K562 (cell line): ENCODE measurements around the gene PCBP2. TPM values are rescaled to one million over a fixed set of nuclear protein-coding genes. Genes with fewer than 3 reads are reported as not detected.
A peak's percentile ranks its signal among the peaks of the same experiment; 100 is the strongest.

Experiments
- AFF1 ChIP-seq, 2 experiments: fragments of 450-650 bp; IDR thresholded peaks; 2 replicates each; pipeline ENCODE4 v1.6.1; 2018; ENCODE audit warnings: mild to moderate bottlenecking in 2 of 2, low read depth in 1 of 2; ENCODE audit not compliant: partially characterized antibody in 2 of 2
- C11orf30 ChIP-seq: fragments of 450-650 bp; IDR thresholded peaks from 2 replicates; pipeline ENCODE4 v1.6.1; 2016; ENCODE audit warnings: low read depth, mild to moderate bottlenecking
- CXXC5 ChIP-seq: fragments of 250-450 bp; sonication (Bioruptor Pico); IDR thresholded peaks from 2 replicates; pipeline ENCODE4 v1.8.0; 2022; ENCODE audit warnings: inconsistent platforms, mild to moderate bottlenecking, moderate library complexity
- E2F4 ChIP-seq: sonication (generic); formaldehyde crosslinking; IDR thresholded peaks from 2 replicates; pipeline ENCODE4 v1.8.0; 2022; ENCODE audit warnings: mild to moderate bottlenecking, low read depth, missing genetic modification reagents
- ETS1 ChIP-seq: conservative IDR thresholded peaks from 2 replicates; pipeline ENCODE4 v1.6.1; 2011; ENCODE audit warnings: low read depth, mild to moderate bottlenecking, low read length; ENCODE audit not compliant: control insufficient read depth
- HNRNPK ChIP-seq: fragments of 200-400 bp; formaldehyde crosslinking; IDR thresholded peaks from one replicate; pipeline ENCODE4 v1.6.1; 2018; ENCODE audit warnings: mild to moderate bottlenecking, low read depth, low read length; ENCODE audit not compliant: poor library complexity, severe bottlenecking
- ID3 ChIP-seq, 2 experiments: fragments of 250-450 bp in 1 of 2; fragments of 450-650 bp in 1 of 2; sonication (Bioruptor Pico) in 1 of 2; IDR thresholded peaks; 2 replicates each; pipeline versions ENCODE4 v1.6.1 to v1.8.0; 2016 to 2021; ENCODE audit warnings: mild to moderate bottlenecking in 2 of 2, moderate library complexity in 2 of 2, missing compliant biosample characterization in 1 of 2, missing genetic modification characterization in 1 of 2
- NRF1 ChIP-seq, 2 experiments: fragments of 450-650 bp; IDR thresholded peaks in 1 of 2; conservative IDR thresholded peaks in 1 of 2; 2 replicates each; pipeline ENCODE4 v1.6.1; 2014; ENCODE audit warnings: mild to moderate bottlenecking in 2 of 2
- VEZF1 ChIP-seq: fragments of 200-800 bp; sonication (Bioruptor generic); IDR thresholded peaks from 2 replicates; pipeline ENCODE4 v1.6.1; 2017; ENCODE audit warnings: missing genetic modification characterization, missing compliant biosample characterization
- ZBED1 ChIP-seq: IDR thresholded peaks from 2 replicates; pipeline ENCODE4 v1.6.1; 2014
- ZBTB7A ChIP-seq: IDR thresholded peaks from 2 replicates; pipeline ENCODE4 v1.6.1; 2011; ENCODE audit warnings: low read depth, mild to moderate bottlenecking, low read length, moderate library complexity, borderline replicate concordance; ENCODE audit not compliant: control insufficient read depth
- ZFX ChIP-seq: sonication (generic); formaldehyde crosslinking; IDR thresholded peaks from 2 replicates; pipeline ENCODE4 v1.8.0; 2022; ENCODE audit warnings: mild to moderate bottlenecking, missing genetic modification reagents, moderate library complexity
- ZNF232 ChIP-seq: sonication (generic); formaldehyde crosslinking; IDR thresholded peaks from 2 replicates; pipeline ENCODE4 v1.8.0; 2022; ENCODE audit warnings: mild to moderate bottlenecking, missing genetic modification reagents
- ZNF354B ChIP-seq: fragments of 250-450 bp; sonication (Bioruptor Pico); IDR thresholded peaks from 2 replicates; pipeline ENCODE4 v1.4.0; 2020
- ZSCAN29 ChIP-seq: fragments of 450-650 bp; IDR thresholded peaks from 2 replicates; pipeline ENCODE4 v1.6.1; 2017
- polyA plus RNA-seq, 8 experiments: library from polyadenylated mRNA; depleted of rRNA in 4 of 8; stranded (reverse) in 5 of 8; unstranded in 3 of 8; fragments of >200 nt; fragmentation: Nextera tagmentation in 2 of 8; fragmentation: Illumina TruSeq in 1 of 8; extraction: Ambion mirVana in 2 of 8; extraction: Trizol in 1 of 8; gene quantifications; 2 replicates each; pipeline versions ENCODE4 v1.2.1 to v1.2.3, GENCODE V29; 2011 to 2014; ENCODE audit warnings: inconsistent platforms in 1 of 8, missing spikeins in 1 of 8
- total RNA-seq, 7 experiments: library from RNA; depleted of rRNA in 6 of 7; stranded (reverse); fragments of >200 nt in 6 of 7; fragmentation: Illumina TruSeq in 2 of 7; extraction: Trizol in 2 of 7; gene quantifications; 2 replicates each; pipeline versions ENCODE4 v1.2.1 to v1.2.3, GENCODE V29; 2011 to 2021; ENCODE audit warnings: low replicate concordance in 1 of 7

PCBP2 gene
- total and polyA plus RNA-seq, 9 of the 15 experiments (the other 6 are each of a cell fraction or from before 2014, with no cell fraction given) = 137 to 831 (median 328) TPM

GRCh38 chr12:53452159-53453077 lies 516 bp downstream of the PCBP2 start (continued):
- peak; percentile 80 for TF ChIP-seq ZBTB7A
- TF ChIP-seq NRF1 (conservative IDR thresholded peaks at IDR 0.05 in 1 of 2, IDR thresholded peaks at IDR 0.05 in 1 of 2) = peak; percentile 85 to 87
- peak; percentile 25 for TF ChIP-seq CXXC5
- TF ChIP-seq ZNF232 (CRISPR knock-in tag) = peak; percentile 92
- TF ChIP-seq ZBED1 = no peak
- TF ChIP-seq AFF1 (IDR thresholded peaks at IDR 0.05; ENCODE audit: low read depth in 1 of 2, partially characterized antibody in 2 of 2) = no peak
- peak; percentile 25; the same call in 1 of the 2 replicates for TF ChIP-seq ETS1
- TF ChIP-seq E2F4 (CRISPR knock-in tag) = peak; percentile 81; the same call in 1 of the 2 replicates
- no peak for TF ChIP-seq ID3 (CRISPR knock-in tag; IDR thresholded peaks at IDR 0.05)
- peak; percentile 41 for TF ChIP-seq ID3 (tag; IDR thresholded peaks at IDR 0.05)
- TF ChIP-seq HNRNPK = peak; percentile 85
- peak; percentile 99 for TF ChIP-seq VEZF1 (CRISPR knock-in tag)
- peak; percentile 100 for TF ChIP-seq ZFX (CRISPR knock-in tag)
- TF ChIP-seq ZNF354B (CRISPR knock-in tag) = no peak
- no peak for TF ChIP-seq C11orf30
- TF ChIP-seq ZSCAN29 = no peak
